ENCODE data around the gene IGF1R.
A peak's percentile ranks its signal among the peaks of the same experiment; 100 is the strongest.

The IGF1R gene

DNA sequence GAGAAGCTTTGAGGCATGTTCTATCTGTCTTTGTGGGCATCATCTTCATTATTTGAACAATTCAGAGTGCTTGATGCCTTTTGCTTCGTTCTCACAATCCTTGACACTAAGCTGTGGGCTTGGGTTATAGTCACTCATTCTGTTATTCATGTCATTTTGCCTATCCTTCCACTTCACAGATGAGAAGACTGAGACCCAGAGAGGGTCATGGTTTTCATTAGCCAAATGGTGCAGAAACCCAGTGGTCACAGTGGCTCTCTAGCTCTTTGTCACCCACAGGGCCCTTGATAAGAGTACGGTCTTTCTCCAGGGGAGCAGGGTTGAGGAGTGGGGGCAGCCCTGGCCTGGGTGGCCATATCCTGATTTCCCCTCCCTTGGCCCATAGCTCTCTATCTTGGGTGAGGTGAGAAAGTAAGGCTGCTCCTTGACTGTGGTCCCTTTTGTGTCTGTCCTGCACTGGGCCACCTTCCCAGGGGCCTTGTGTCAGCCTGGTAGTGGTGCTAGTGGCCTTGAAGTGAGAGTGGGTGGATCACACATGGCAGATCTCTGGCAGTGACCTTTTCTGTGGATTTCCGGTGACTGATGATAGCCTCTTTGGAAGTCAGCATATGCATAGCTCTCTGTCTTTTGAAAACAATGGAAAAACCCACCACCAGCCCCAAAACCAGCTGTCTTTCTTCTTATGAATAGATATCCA lies 130.1 kb downstream of the IGF1R start:
- no peak for DNase-seq

GRCh38 chr15:98778960-98779359 lies 130.6 kb downstream of the IGF1R start:
- no peak for DNase-seq

DNA sequence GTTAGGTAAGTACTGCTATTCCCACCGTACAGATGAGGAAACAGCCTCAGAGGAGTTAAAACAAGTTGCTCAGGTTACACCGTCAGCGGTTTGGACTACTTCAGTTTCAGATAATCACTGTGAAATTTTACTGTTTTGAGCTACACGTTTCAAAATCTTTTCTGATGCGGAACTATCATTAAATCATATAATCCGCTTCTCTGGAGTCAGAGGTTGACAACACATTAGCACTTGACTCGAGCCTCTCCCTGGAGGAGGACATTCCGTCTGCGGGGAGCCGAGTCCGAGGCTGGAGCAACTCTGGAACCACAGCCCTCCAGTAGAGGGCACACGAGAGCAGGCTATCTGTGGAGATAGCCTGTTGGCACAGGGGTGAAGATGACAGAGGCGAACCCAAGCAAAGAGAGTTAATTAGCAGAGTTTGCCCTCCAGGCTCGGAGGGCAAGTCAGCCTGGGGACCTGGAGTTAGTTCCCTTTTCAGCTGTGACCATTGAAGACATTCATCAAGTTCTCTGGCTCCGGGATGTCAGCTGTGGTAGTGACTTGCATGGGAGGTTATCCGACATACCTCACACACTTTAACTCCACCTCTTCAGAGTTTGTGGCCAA lies 131.2 kb downstream of the IGF1R start:
- peak; percentile 29 to 67 (median 41) for DNase-seq

GRCh38 chr15:98781838-98782237 lies 133.5 kb downstream of the IGF1R start:
- DNase-seq = no peak

DNA sequence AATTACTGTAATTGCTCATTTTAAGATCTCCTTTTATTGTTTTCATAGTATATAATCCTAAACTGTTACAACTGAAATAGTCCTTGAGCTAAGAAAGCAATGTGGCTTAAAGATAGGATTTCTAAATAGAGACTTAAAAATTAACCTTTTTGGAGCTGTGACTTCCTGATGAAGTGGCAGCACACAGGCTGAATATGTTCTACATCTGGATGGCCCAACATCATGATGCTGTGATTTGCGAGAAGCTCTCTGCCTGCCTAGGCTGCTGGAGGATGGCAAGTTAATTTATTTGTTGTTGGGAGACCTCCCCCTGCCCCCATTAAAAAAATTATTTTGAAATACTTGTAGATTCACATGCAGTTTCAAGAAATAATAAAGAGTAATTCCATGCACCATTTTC lies 134.5 kb downstream of the IGF1R start:
- no peak for DNase-seq

DNA sequence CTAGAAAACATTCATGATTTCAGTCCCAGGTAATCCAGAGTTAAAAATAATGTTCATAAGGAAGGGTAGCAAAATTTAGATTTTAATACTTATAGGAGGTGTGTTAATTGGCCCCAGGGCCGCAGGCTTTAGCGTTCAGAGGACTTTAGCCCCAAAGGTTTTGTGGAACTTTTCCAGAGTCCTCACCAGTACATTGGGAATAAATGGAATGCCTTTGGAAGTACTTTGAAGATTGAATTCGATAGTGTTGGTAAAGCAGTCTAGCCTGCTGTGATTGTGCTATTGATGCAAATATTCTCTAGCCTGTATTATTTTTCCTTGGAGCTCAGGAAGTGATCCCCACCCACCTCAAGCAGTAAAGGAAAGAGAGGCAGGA lies 137.1 kb downstream of the IGF1R start:
- no peak for DNase-seq

- DNase-seq = peak in 1 of 5 experiments; percentile 24
Measured at GRCh38 chr15:98785807-98786621, 137.7 kb downstream of the IGF1R start.

GRCh38 chr15:98786717-98787116 lies 138.4 kb downstream of the IGF1R start:
- no peak for DNase-seq

- DNase-seq = no peak
Measured at GRCh38 chr15:98787194-98787593, 138.9 kb downstream of the IGF1R start.

DNA sequence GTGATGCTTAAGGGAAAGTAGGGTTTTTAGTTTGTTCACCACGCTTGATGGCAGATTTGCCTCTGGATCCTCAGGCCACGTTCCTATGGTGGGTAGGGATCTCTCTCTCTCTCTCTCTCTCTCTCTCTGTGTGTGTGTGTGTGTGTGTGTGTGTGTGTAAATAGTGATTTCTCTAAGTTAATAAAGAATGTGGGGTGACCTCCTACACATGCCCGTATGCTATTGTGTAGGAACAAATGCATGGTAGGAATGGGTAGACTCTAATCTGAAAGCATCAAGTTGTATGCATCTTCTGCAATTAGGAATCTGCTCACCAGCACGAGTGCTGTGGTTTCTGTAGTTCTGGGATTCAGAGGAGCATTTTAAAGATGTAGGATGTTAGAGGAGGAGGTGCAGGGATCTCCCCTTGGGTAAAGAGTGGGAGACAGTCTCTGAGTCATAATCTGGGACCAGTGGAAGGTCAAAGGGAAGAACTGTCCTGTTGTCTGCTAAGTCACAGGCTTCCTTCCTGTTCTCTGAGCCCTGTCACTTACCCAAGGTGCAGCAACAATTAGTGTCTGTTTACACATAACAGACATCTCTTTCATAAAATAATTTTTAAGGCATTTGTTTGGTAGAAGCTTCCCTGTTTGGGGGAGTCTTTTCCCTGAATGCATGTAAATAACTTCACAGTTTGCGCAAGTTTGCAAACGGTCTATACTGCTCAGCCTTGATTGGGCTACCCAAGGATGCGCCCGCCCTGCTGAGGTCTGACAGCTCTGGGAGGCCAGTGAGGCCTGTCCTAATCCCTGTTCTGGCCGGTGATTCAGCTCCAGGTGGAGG lies 139.8 kb downstream of the IGF1R start:
- DNase-seq = no peak

GRCh38 chr15:98789020-98789419 lies 140.7 kb downstream of the IGF1R start:
- DNase-seq = no peak

DNA sequence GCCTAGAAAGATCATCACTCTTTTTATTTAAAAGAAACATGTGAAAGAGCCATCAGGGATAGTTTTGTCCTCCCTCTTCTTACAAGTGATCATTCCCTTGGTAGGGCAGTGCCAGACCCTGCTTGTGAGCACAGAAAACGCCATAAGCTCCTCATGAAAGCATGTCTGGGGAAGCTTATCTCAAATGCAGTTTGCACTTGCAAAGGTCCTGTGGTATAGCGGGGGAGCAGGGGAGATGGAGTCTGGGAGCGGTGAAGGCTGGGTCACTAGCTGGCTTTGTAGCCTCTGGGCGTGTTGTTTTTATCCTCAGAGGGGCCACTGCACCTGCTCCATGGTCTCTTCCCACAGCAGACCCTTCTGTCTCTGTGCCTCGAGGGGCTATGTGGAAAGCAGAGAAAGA lies 141.9 kb downstream of the IGF1R start:
- DNase-seq = no peak

DNA sequence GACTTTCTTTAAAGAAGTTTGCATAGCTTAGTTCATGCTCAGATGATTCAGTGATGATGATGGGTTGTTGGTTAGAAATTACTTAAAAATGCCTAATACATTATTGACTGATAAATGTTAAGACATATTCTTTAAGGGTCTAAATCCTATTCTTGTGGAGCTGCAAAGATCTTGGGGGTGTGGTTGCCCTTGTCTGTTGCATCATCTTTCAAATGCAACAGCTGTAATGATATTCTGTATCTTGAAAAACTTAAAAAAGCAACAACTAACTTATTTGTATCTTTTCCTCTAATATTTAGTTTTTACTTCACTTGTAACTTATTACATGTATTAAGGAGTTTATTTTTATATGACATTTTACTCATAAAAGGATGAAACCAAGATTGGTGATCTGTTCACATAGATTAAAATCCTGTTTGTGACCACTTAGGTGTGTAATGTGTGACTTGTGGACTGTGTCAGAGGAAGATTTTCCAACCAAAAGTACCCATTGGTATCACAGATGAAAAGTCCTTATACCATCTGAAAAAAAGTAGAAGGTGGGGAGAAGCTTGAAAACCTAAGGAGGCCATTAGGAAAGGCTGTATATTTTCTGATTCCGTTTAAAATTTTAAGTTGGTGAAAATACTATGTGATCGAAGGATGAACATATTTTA lies 142.8 kb downstream of the IGF1R start:
- no peak for DNase-seq

DNA sequence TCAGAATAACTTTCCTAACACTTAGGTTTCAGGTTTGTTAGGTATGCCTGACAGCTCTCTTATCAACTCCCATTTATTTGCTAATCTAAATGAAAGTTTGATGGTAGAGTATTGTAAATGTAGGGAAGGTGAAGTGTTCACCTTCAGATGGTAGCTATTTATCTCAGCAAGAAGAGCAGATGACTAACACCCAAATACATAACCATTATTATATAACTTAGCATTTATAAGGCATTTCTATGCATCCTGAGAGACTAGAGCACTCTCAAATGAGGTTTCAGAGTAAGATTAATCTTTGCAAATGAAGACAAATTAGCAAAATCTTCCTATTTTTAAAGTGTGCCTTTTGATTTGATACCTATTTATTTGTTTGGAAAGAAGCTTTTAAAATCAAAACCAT lies 143.8 kb downstream of the IGF1R start:
- DNase-seq = no peak

DNA sequence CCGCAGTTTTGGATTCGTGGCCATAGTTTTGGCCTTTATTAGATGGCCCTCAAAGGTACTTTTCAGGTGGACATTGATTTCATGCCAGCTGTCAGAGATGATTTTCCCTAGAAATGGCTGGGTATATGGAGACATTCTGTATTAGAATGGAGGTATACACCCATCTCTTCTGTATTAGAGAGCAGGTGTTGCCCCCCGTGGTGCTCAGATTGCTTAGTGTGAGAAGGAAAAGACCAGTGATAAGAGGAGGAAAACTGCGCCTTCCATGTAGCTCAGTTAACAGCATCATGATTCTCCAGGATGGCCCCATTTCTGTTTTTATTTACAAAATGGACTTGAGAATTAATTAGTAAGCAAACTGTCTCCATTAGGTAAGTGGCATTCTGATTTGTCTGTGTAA lies 145.9 kb downstream of the IGF1R start:
- DNase-seq = no peak

- no peak for DNase-seq
Measured at GRCh38 chr15:98794748-98795147, 146.4 kb downstream of the IGF1R start.

- DNase-seq = no peak
Measured at GRCh38 chr15:98795980-98796379, 147.6 kb downstream of the IGF1R start.

GRCh38 chr15:98796685-98797357 lies 148.5 kb downstream of the IGF1R start:
- no peak for DNase-seq

DNA sequence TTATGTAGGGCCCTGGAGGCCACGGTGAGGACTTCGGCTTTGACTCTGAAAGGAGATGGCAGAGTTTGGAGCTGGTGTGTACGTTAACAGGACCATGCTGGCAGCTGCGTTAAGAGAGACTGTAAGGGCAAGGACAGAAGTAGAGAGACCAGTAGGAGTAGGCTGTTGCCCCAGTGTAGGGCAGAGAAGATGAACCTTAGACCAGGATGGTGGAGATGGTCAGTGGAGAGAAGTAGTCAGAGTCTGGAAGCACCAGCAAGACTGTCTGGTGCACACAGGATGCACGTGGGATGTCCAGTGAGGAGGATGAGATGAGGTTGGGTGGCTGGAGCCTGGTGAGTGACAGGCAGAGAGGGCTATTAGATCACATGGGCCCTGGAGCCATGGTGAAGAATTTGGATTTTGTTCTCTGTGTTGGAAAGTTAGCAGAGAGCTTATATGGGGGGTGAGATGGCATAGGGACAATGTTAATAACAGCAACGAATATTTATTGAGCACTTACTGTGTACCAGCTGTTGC lies 150.1 kb downstream of the IGF1R start:
- no peak for DNase-seq

DNA sequence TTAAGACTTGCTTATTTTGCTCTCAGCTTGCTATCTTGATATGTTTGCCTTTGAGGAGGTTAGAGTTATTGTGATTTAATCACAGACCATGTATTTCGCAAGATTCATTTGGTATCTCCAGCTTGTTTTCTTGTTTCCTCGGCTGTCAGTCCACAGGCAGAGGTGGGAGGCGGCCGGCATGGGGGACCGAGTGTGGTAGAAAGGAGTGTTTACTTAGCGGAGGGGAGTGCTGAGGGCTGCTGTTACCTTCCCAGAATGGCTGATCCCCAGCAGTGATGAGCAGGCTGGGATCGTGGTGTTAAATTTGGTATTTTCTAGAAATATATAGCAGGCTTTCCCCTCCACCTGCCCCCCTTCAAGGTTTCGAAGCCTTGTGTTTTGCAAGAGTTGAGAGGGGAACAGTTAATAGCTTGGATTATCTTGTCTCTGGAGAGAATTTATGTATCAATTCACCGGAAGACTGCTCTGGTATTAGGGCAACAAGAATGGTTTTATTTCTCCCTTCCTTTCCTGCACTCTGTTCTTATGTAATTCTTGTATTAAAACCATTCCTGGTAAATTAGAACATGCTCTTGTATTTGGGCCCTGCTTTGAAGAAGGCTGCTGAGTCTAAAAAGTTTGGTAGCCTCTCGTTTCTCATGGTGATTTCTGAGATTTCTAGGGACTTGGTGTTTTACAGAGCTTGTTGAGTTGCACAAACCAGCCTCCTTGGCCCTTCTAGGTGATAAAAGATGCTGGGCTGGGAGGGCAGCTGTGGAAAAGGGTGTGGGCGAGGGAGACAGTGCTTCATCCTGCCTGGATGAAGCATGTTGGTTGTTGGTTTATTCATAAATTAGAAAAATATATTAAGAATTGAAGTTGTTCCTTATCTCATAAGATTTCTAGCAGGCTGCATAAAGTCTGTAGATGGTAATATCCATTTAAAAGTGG lies 151.4 kb downstream of the IGF1R start:
- DNase-seq = no peak

Data from T-helper 2 cell (primary cell).